LNCaP clone FGC (cell line): ENCODE results near the gene RSAD2.
A peak's percentile ranks its signal among the peaks of the same experiment; 100 is the strongest.

ENCODE experiments used
- DNase-seq: peaks from one replicate; pipeline ENCODE4 v3.0.0-alpha.2; 2011; ENCODE audit warnings: low read depth
- H3K4me3 ChIP-seq: 2 replicates; pipeline ENCODE4 v1.5.1; 2011; ENCODE audit warnings: mild to moderate bottlenecking, low read depth, low read length, control low read depth
- CTCF ChIP-seq: IDR thresholded peaks from 2 replicates; pipeline ENCODE4 v1.5.1; 2012; ENCODE audit warnings: mild to moderate bottlenecking; ENCODE audit not compliant: control insufficient read depth, insufficient read depth; ENCODE audit errors: extremely low read depth

Gene RSAD2

GRCh38 chr2:6924101-6924923 is 46.7 kb downstream of the RSAD2 start:
- no peak for DNase-seq
- no peak overlapping the region for H3K4me3 ChIP-seq
- TF ChIP-seq CTCF, result no peak

GRCh38 chr2:6924924-6925409 is 47.4 kb downstream of the RSAD2 start:
- H3K4me3 ChIP-seq, result no peak overlapping the region
- no peak for TF ChIP-seq CTCF
- no peak for DNase-seq

GRCh38 chr2:6926071-6926732 is 48.6 kb downstream of the RSAD2 start:
- no peak for TF ChIP-seq CTCF
- H3K4me3 ChIP-seq, result no peak overlapping the region
- no peak for DNase-seq

- DNase-seq, result peak; percentile 68
- no peak overlapping the region for H3K4me3 ChIP-seq
- TF ChIP-seq CTCF, result no peak
These were observed 49.6 kb downstream of the RSAD2 start for GRCh38 chr2:6927186-6927585.

- H3K4me3 ChIP-seq, result no peak overlapping the region
- no peak for DNase-seq
- TF ChIP-seq CTCF, result no peak
These were observed 50.2 kb downstream of the RSAD2 start for GRCh38 chr2:6927753-6928152.

GRCh38 chr2:6928452-6928851 is 50.9 kb downstream of the RSAD2 start:
- DNase-seq, result no peak
- TF ChIP-seq CTCF, result no peak
- no peak overlapping the region for H3K4me3 ChIP-seq
